GM18951 (cell line): Measurements from ENCODE around the gene GPR55.
"Not testable (repeated sequence)": the region's sequence is repeated elsewhere in the genome, so short reads cannot be mapped to it uniquely, and the experiment has no call there.

Experiments used
- POLR2A ChIP-seq: IDR thresholded peaks from 4 replicates; pipeline ENCODE4 v1.6.1; 2011; ENCODE audit warnings: mild to moderate bottlenecking; ENCODE audit not compliant: insufficient read length, insufficient read depth; ENCODE audit errors: extremely low read depth
- in situ Hi-C: fragments of 300-500 bp; cut with MboI; formaldehyde crosslinking; loops from one replicate; pipeline ENCODE4 v1.12.0; 2022; ENCODE audit warnings: low sequenced_read_pairs, mixed read lengths, inconsistent platforms; ENCODE audit not compliant: unreplicated experiment

Gene GPR55, protein sequence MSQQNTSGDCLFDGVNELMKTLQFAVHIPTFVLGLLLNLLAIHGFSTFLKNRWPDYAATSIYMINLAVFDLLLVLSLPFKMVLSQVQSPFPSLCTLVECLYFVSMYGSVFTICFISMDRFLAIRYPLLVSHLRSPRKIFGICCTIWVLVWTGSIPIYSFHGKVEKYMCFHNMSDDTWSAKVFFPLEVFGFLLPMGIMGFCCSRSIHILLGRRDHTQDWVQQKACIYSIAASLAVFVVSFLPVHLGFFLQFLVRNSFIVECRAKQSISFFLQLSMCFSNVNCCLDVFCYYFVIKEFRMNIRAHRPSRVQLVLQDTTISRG

DNA sequence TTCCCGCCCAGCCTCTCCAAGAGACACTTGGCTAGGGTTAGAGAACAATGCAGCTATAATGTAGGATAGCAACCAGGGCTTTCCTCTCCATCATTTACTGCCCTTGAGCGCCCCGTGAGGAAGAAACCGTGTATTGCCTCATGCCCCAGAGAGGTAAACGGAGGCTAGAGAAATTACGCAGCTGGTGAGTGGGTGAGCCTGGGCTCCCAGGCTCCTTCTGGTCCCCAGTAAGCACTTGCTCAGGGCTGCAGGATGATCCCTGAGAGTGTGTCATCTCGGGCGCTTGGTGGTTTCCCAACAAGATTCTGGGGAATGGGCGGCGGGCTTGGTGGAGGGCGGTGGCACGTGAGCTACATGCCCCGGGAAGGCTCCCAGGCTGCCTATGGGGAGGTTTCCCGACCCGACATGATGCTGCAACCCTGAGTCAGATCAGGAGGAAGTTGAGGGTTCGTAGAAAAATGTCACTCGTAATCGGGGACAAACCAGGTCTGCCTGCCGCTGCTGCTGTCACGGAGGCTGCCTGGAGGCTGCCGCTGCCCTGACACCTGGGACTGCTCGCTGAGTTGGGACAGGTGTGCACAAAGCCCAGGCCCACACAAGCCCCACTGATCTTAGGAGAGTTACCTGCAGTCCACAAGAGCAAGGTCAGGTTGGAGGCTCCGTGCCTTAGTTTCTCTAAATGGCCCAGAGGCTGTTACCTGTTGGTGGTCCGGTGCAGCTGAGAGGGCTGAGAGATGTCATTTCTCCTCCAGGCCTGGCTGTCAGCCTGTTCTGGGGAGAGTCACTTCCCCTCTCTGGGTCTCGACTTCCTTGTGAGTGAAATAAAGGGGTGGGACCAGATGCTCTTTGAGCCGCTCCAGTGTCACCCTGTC lies at the start of gene GPR55:
Gene GPR55, minus strand, starts transcription at position 773 of the 872 bp plus-strand sequence. CDS start 14,280 bp downstream, outside the sequence.
- in situ Hi-C loops, result no loop called here
- TF ChIP-seq POLR2A, result peak; percentile 68

DNA sequence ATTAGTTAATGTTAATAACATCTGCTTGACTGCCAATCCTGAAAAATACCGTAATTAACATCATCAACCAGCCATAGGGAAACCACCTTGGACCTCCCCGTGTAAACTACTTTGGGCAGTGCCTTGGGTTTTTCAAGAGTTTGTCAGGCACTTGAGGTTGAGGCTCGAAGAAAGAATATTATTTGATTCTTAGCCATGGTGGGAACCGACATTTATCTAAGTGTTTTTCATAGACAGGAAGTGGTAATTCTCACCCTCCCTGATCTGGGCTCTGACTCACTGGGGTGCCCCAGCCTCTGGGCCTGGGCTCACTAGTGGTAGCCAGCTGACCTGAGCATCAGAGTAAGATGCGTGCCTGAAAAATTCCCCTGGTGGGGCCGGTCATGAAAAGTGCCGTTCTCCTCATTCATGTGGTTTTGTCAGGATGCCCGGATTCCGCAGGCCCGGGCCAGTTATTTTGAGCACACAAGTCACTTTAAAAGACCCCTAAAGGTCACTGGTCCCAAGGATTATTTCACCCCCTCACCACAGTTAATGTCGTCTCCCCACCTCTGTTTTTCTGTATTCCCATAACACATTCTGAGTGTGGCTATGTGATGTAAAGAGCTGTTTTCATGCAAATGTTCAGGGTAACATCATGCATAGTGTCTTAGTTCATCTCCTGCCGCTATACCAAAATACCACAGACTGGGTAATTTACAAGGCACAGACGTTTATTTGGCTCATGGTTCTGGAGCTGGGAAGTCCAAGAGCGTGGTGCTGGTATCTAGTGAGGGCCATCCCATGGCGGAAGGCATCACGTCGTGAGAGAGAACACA lies 49.3 kb upstream of the GPR55 start:
- in situ Hi-C loops, result no loop called here
- TF ChIP-seq POLR2A, result peak; percentile 45

DNA sequence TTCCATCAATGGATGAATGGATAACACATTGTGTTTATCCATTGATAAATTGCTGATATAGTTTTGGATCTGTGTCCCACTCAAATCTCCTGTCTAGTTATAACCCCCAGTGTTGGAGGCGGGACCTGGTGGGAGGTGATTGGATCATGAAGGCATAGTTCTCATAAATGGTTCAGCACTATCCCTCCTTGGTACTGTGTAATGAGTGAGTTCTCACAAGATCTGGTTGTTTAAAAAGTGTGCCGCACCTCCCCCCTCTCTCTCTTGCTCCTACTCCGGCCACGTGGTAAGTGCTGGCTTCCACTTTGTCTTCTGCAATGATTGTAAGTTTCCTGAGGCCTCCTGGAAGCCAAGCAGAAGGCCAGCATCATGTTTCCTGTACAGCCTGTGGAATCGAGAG lies 47.0 kb upstream of the GPR55 start:
- TF ChIP-seq POLR2A, result no peak
- in situ Hi-C loops, result no loop called here

DNA sequence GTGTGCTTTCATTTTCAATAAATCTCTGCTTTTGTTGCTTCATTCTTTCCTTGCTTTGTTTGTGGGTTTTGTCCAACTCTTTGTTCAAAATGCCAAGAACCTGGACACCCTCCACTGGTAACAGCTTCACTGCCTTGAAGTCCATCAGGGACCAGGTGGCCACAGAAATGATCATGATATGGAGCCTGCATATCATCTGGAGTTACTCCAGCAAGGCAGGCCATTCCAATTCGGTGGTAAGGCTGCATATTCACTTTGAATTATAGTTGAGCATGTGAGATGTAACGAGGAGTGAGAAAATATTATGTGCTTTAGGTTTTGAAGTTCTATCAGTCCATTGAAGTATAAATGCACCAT lies 44.6 kb upstream of the GPR55 start:
- in situ Hi-C loops, result no loop called here
- TF ChIP-seq POLR2A, result no peak

DNA sequence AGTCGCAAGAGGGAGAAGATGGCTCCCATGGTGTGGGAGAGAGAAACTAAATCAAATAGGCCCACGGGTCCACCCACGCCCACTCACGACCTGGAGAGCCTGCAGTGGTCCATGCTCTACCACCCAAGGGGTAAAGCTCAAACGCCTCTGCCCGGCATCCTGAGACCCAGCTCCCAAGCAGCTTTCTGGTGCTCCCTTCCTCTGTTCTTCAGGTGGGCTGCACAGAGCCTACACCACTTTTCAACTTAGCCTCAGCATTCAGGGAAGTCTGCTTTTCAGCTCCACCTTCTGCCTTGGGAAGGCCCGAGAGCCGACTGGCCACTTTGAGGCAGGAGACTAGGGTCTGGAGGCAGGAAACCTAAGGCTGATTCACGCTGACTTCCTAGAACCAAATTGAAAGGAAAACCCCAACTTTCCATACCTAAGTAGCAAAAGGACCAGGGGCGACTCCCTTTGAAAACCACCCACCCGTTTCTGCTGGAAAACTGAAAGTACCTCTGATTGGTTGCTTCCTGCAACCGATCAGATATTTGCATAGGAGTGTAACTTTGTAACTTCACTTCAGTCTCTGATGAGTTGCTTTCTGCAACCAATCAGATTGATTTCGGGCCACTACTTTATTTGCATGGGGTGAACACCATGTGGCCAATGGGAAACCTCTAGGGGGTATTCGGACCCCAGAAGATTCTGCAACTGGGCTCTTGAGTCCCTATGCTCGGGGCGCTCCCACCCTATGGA lies 44.0 kb upstream of the GPR55 start:
- no peak for TF ChIP-seq POLR2A
- in situ Hi-C loops, result no loop called here

DNA sequence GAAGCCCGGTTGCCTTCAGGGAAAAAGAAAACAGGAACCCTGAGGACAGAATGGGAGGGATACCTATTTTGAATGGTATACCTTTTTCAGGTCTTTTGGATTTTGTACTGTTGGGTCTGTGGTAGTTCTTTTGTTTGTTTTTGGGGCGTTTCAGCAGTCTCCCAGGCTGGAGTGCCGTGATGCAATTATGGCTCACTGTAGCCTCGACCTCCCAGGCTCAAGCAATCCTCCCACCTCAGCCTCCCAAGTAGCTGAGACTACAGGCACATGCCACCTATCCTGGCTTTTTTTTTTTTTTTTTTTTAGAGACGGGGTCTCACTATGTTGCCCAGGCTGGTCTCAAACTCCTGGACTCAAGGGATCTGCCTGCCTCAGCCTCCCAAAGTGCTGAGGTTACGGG lies 43.3 kb upstream of the GPR55 start:
- in situ Hi-C loops, result not testable (repeated sequence)

DNA sequence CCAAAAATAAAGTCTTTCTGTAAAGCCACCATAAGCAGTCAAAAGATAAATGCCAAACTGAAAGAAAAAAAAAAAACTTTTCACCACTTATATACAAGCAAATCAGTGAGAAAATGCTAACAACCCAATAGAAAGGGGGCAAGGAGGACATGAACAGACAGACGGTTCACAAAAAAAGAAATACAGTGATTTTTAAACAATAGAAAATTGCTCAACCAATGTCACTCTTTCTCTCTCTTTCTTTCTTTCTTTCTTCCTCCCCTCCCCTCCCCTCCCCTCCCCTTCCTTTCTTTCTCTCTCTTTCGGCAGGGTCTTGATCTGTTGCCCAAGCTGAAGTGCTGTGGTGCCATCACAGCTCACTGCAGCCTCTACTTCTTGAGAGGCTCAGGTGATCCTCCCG lies 42.1 kb upstream of the GPR55 start:
- no peak for TF ChIP-seq POLR2A
- in situ Hi-C loops, result no loop called here

DNA sequence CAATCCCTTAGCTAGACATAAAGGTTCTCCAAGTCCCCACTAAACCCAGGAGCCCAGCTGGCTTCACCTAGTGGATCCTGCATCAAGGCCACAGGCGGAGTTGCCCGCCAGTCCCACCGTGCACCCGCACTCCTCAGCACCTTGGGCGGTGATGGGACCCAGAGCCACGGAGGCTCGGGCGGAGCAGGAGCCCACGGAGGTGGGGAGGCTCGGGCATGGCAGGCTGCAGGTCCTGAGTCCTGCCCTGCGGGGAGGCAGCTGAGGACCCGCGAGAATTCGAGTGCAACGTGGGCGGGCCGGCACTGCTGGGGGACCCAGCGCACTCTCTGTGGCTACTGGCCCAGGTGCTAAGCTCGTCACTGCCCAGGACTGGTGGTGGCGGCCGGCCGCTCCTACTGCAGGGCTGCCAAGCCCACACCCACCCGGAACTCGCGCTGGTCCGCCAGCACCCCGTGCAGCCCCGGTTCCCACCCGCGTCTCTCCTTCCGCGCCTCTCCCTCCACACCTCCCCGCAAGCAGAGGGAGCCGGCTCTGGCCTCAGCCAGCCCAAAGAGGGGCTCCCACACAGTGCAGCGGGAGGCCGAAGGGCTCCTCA lies 39.2 kb upstream of the GPR55 start:
- in situ Hi-C loops, result no loop called here
- no peak for TF ChIP-seq POLR2A

DNA sequence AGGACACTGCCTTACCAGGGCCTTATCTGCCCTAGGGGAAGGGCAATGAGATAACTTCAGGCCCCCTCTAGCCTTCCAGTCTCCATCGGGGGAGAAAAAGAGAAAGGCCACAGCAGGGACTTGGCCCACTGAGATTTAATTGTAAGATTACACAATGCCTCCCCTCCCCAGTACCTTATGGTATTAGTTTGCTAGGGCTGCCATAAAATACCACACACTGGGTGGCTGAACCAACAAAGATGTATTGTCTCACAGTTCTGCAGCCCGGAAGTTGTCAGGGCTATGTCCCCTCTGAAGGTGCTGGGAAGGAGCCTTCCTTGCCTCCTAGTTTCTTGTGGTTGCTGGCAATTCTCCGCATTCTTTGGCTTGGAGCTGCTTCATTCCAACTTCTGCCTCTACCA lies 36.0 kb upstream of the GPR55 start:
- no peak for TF ChIP-seq POLR2A
- in situ Hi-C loops, result no loop called here

DNA sequence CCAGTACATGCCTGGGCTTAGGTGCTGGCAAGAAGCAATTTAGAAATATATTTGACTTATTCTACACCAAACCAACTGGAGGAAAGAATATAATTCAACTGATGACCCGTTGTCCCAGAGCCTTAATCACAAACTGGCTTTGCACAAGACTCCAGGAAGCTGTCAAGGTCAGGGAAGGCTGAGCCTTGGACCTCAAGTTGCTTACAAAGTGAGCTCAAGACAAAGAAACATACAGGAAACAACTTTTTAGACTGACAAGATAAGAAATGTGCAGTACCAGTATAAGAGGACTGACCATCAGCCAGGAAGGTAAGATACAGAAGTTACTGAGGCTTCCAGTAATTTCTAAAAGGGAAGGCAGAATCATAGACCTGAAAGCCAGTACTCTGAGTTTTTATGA lies 35.0 kb upstream of the GPR55 start:
- no peak for TF ChIP-seq POLR2A
- in situ Hi-C loops, result no loop called here

DNA sequence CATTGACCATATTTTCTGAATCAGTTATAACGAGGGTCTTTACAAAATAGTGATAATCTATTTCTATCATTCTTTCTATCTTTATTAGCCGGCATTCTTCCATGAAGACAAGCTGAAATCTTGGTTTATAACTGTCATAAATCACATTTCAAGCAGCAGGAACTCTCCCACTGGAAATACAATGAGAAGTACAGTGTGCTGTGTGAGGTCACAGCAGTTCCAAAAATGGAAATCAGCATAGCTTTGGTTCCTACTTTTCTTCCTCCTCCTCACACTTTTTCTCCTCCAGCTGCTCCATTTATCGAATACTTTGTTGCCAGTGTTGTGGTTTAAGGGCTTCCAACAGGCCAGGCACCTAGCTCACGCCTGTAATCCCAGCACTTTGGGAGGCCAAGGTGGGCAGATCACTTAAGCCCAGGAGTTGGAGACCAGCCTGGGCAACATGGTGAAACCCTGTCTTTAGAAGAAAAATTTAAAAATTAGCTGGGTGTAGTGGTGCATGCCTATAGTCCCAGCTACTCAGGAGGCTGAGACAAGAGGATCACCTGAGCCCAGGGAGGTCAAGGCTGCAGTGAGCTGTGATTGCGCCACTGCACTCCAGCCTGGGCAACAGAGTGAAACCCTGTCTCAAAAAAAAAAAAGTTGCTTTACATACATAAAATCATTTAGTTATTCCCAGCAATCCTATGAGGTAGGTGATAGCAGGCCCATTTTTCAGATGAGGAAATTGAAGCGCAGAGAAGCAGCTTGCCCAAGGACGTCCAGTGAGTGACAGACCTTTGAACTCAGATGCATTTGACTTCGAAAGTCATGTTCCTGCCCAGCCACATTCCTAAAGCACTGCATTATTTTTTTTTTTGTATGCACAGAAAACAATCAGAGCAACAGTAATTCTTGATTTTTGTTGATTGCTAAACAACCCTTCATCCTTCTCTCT lies 34.0 kb upstream of the GPR55 start:
- in situ Hi-C loops, result no loop called here
- no peak for TF ChIP-seq POLR2A
